HG02885 (cell line): Measurements from ENCODE around the gene WDR35.
"Not testable (repeated sequence)": the region's sequence is repeated elsewhere in the genome, so short reads cannot be mapped to it uniquely, and the experiment has no call there.

Source experiments
- ATAC-seq: cut with Tn5 transposase; IDR thresholded peaks from one replicate; pipeline ENCODE4 v1.9.1; 2021; ENCODE audit warnings: mild to moderate bottlenecking; ENCODE audit not compliant: unreplicated experiment, poor library complexity

Gene WDR35

GRCh38 chr2:19898592-19899329 lies 91.1 kb downstream of the WDR35 start:
- ATAC-seq, result no peak

GRCh38 chr2:19897623-19898245 lies 92.2 kb downstream of the WDR35 start:
- no peak for ATAC-seq

- no peak for ATAC-seq
Observed at GRCh38 chr2:19895535-19895934, 94.4 kb downstream of the WDR35 start.

DNA sequence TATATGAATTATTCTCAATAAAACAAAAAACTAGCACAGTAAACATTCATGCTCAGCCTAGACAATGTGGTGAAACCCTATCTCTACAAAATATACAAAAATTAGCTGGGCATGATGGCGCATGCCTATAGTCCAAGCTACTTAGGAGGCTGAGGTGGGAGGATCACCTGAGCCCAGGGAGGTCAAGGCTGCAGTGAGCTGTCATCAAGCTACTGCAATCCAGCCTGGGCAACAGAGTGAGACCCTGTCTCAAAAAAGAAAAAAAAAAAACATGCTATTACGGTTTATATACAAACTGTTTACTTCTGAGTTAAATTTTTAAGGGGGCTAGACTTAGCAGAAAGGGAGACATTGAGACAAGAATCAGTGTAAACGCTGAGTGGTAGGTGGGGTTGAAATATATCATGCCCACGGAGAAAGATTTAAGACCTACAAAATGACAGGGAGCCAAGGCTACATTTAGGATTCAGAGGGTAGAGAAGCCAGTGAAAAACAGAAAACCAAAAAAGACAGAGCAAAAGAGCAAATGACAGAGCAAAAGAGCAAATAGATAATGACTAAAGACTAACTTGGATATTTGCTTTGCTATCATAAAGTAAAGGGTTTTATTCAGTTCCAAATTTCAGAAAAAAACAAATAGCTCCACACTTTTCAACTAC lies 95.6 kb downstream of the WDR35 start:
- peak; percentile 27 for ATAC-seq

- ATAC-seq, result peak; percentile 75
Observed at GRCh38 chr2:19893520-19894133, 96.3 kb downstream of the WDR35 start.

GRCh38 chr2:19891971-19892370 lies 97.9 kb downstream of the WDR35 start:
- ATAC-seq, result not testable (repeated sequence)

GRCh38 chr2:19890104-19890503 lies 99.8 kb downstream of the WDR35 start:
- ATAC-seq, result no peak

GRCh38 chr2:19888831-19889230 lies 101.1 kb downstream of the WDR35 start:
- ATAC-seq, result no peak

DNA sequence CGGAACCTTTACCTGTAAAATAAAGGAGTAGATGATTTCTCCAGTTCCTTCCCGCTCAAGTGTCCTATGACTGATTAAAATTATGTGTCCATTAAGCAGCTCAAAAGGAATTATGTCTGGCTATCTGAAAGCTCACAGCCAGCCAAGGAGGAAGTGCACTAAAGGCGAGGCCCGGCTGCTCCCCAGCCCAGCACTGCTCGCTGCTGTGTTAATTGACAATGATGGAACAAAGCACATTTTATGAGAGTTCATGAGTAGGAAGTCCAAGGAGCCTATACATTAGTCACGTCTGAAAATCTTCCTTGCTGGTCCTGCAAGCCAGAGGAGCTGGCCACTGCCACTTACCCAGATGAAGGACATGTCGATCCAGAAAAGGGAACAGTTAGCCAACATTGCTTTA lies 102.4 kb downstream of the WDR35 start:
- no peak for ATAC-seq

- ATAC-seq, result no peak
Observed at GRCh38 chr2:19886261-19886660, 103.6 kb downstream of the WDR35 start.

GRCh38 chr2:19885791-19886190 lies 104.1 kb downstream of the WDR35 start:
- ATAC-seq, result no peak

- no peak for ATAC-seq
Observed at GRCh38 chr2:19883971-19884720, 105.8 kb downstream of the WDR35 start.

- no peak for ATAC-seq
Observed at GRCh38 chr2:19883486-19883885, 106.4 kb downstream of the WDR35 start.

- no peak for ATAC-seq
Observed at GRCh38 chr2:19882286-19882685, 107.6 kb downstream of the WDR35 start.

- no peak for ATAC-seq
Observed at GRCh38 chr2:19881908-19882265, 108.0 kb downstream of the WDR35 start.

GRCh38 chr2:19881221-19881907 lies 108.5 kb downstream of the WDR35 start:
- ATAC-seq, result no peak

DNA sequence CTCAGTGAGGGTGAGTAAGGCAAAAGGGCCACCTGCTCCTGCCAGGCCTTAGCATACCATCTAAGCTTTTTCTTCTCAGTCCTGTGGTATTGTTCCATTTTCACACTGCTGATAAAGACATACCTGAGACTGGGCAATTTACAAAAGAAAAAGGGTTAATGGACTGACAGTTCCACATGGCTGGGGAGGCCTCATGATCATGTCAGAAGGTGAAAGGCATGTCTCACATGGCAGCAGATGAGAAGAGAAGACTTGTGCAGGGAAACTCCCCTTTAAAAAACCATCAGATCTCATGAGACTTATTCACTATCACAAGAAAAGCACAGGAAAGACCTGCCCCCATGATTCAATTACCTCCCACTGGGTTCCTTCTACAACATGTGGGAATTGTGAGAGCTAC lies 109.7 kb downstream of the WDR35 start:
- ATAC-seq, result not testable (repeated sequence)

DNA sequence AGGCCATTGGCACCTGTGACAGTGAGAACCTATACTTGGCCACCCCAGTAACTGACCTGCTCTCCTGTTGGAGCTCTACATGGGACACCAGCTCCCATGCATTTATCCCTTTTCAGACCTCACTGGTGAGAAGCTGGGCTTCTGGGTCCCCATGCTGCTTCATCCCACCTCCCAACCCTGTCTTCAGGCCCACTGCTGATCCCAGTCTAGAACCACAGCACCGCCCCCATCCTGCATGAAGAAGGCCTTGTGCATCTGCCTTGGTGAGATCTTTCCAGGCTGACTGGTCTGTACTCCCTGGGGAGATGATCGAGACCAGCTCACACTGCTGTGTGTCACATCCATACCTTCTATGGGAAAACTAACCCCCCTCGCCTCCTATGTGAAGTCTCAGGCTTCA lies 110.8 kb downstream of the WDR35 start:
- ATAC-seq, result no peak

DNA sequence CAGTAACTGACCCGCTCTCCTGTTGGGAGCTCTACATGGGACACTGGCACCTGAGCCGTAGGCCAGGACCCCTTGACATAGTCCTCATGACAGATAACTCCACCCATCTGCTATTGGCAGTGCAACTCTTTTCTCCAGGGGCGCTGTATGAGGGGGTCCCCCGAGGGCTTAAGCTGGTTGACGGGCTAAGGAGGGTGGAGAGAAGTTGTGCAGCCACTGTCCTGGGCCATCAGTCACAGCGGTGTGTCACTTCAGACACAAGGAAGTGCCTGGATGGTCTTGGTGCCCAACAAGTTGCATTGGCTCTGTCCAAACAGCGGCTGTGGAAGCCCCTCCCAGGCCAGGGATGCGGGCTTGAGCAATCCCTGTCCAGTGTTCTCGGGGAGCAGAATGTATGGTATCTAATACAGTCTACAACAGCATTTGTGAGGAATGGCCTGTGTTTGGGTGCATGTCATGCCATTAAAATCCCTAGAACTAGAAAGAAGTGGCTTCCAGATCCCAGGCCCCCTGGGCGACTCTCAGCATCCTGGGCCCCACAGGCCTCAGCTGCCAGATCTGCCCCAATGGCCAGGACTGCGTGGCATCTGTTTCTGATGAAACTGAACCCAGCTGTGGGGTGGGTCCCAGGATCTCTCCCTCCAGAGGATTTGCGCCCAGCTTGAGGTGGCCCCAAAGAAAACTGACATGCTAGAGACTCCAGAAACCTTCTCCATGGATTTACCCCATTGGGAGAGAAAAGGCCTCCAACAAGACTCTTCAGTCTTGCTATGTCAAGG lies 111.4 kb downstream of the WDR35 start:
- ATAC-seq, result no peak
